Skeletal muscle tissue (tissue), 4 donors: Measurements from ENCODE around the gene ORAI1. TPM values are rescaled to one million over a fixed set of nuclear protein-coding genes. Genes with fewer than 3 reads are reported as not detected.
A peak's percentile ranks its signal among the peaks of the same experiment; 100 is the strongest.
"Not testable (repeated sequence)": the region's sequence is repeated elsewhere in the genome, so short reads cannot be mapped to it uniquely, and the experiment has no call there.

Experiments used
- H3K27ac ChIP-seq: one replicate; pipeline ENCODE4 v1.7.0; 2013; ENCODE audit warnings: mild to moderate bottlenecking, low read depth, low read length, inconsistent platforms
- H3K27me3 ChIP-seq, 3 donors: one replicate each; pipeline ENCODE4 v1.7.0; 2013; ENCODE audit warnings: low read length in 3 of 3; ENCODE audit not compliant: control insufficient read depth in 3 of 3, insufficient read depth in 3 of 3
- H3K36me3 ChIP-seq, 3 donors: one replicate each; pipeline ENCODE4 v1.7.0; 2013; ENCODE audit warnings: low read length in 3 of 3; ENCODE audit not compliant: control insufficient read depth in 3 of 3, insufficient read depth in 3 of 3
- H3K4me1 ChIP-seq, 3 donors: one replicate each; pipeline ENCODE4 v1.7.0; 2013; ENCODE audit warnings: low read length in 3 of 3, mild to moderate bottlenecking in 3 of 3; ENCODE audit not compliant: control insufficient read depth in 3 of 3, insufficient read depth in 3 of 3
- H3K4me3 ChIP-seq, 3 donors: one replicate each; pipeline ENCODE4 v1.7.0; 2013; ENCODE audit warnings: low read length in 3 of 3
- H3K9ac ChIP-seq, 3 donors: one replicate each; pipeline ENCODE4 v1.7.0; 2013; ENCODE audit warnings: low read length in 3 of 3, mild to moderate bottlenecking in 3 of 3, moderate library complexity in 2 of 3, low read depth in 1 of 3
- H3K9me3 ChIP-seq, 3 donors: one replicate each; pipeline ENCODE4 v1.7.0; 2013; ENCODE audit warnings: low read length in 3 of 3; ENCODE audit not compliant: control insufficient read depth in 3 of 3
- total RNA-seq: library from RNA; depleted of rRNA; stranded (reverse); fragments of >200 nt; gene quantifications from one replicate; pipeline ENCODE4 v1.2.3, GENCODE V29; 2014
- donor health status: Osteomylitis.

The ORAI1 gene
- total RNA-seq, 1 donor from 2014 or later, result 10.4 TPM

GRCh38 chr12:121581686-121582429 is 44.5 kb upstream of the ORAI1 start:
- no peaks in the 10 kb centered on the region for H3K9me3 ChIP-seq
- peak overlapping the region; percentile 55 to 82 (median 68) for H3K9ac ChIP-seq
- peak overlapping the region; percentile 58 to 75 (median 68) for H3K4me3 ChIP-seq
- no peaks in the 10 kb centered on the region for H3K36me3 ChIP-seq
- peak overlapping the region; percentile 68 for H3K27ac ChIP-seq
- peaks cover 21 to 34% (median 31%) of the 10 kb centered on the region in 3 donors for H3K4me1 ChIP-seq
- H3K27me3 ChIP-seq, result no peaks in the 10 kb centered on the region

- H3K27me3 ChIP-seq, result no peaks in the 10 kb centered on the region
Measured at GRCh38 chr12:121582583-121583333, 43.6 kb upstream of the ORAI1 start.

GRCh38 chr12:121583334-121583661 is 43.0 kb upstream of the ORAI1 start:
- H3K9ac ChIP-seq, H3K27me3 ChIP-seq, H3K9me3 ChIP-seq, H3K4me3 ChIP-seq, H3K36me3 ChIP-seq: not testable (repeated sequence)
- H3K27ac ChIP-seq, result peak overlapping the region; percentile 68
- peaks cover 16 to 27% (median 23%) of the 10 kb centered on the region in 3 donors for H3K4me1 ChIP-seq

More at GRCh38 chr12:121582583-121583333, 43.6 kb upstream of the ORAI1 start:
- Histone ChIP-seq H3K9ac (peak overlapping the region in 1 of 3 donors; percentile 60), H3K4me3 (no peak overlapping the region), H3K27ac (peak overlapping the region; percentile 68), H3K36me3 (no peaks in the 10 kb centered on the region), H3K4me1 (peaks cover 21 to 32% (median 28%) of the 10 kb centered on the region in 3 donors), H3K9me3 (no peaks in the 10 kb centered on the region)

DNA sequence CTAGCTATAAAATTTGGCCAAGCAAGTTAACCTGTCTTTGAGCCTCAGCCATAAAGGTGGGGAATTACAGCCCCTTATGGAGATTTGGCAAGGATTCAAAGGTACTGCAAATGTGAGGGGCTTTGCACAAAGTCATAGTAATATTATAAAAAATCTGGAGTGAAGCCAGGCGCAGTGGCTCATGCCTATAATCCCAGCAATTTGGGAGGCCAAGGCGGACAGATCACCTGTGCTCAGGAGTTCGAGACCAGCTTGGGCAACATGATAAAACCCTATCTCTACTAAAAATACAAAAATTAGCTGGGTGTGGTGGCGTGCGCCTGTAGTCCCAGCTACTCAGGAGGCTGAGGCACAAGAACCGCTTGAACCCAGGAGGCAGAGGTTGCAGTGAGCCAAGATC is 41.4 kb upstream of the ORAI1 start:
- H3K36me3 ChIP-seq, H3K4me3 ChIP-seq, H3K9ac ChIP-seq, H3K27me3 ChIP-seq, H3K27ac ChIP-seq, H3K9me3 ChIP-seq: not testable (repeated sequence)
- peaks cover 16 to 22% (median 18%) of the 10 kb centered on the region in 3 donors for H3K4me1 ChIP-seq

DNA sequence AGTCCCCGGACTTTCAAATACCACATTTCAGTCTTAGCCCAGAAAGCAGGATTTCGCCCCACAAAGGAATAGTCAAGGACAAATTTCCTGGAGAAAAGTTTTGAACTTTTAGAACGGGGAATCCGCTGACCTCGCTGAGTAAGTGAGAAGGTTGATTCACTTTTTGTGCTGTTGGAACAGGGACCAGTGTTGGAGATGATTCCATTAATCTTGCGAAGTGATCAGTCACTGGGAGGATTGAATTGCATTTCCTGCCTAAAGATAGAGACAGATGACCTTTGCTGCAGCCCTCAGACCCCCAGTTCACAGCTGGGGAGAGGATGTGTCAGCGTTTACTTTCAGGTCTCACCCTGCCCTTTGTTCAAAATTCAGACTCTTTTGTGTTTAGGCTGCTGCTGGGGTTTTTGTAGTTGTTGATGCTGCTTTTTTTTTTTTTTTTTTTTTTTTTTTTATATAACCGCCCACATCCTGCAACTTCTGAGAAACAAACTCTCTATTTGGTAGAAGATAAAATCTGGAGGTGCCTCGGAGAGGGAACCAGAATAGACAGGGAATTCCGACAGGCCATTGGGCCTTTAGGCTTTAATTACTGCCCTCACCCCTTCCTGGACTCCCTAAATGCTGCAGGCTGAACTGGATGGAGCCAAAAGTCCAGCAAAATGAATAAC is 35.7 kb upstream of the ORAI1 start:
- no peaks in the 10 kb centered on the region for H3K9me3 ChIP-seq
- no peaks in the 10 kb centered on the region for H3K27me3 ChIP-seq
- H3K27ac ChIP-seq, result peak overlapping the region; percentile 90
- peak overlapping the region; percentile 22 to 66 (median 53) for H3K4me3 ChIP-seq
- H3K4me1 ChIP-seq, result peaks cover 9 to 12% (median 9%) of the 10 kb centered on the region in 3 donors
- no peaks in the 10 kb centered on the region for H3K36me3 ChIP-seq
- peak overlapping the region; percentile 79 to 87 (median 81) for H3K9ac ChIP-seq

GRCh38 chr12:121592320-121592719 is 34.0 kb upstream of the ORAI1 start:
- H3K9me3 ChIP-seq, result no peaks in the 10 kb centered on the region
- H3K4me3 ChIP-seq, result no peak overlapping the region
- H3K27ac ChIP-seq, result no peak overlapping the region

GRCh38 chr12:121595520-121595919 is 30.8 kb upstream of the ORAI1 start:
- Histone ChIP-seq H3K36me3 (no peaks in the 10 kb centered on the region), H3K4me1 (peaks cover 6 to 9% (median 6%) of the 10 kb centered on the region in 3 donors), H3K9ac (no peak overlapping the region), H3K27me3 (no peaks in the 10 kb centered on the region), H3K4me3 (no peak overlapping the region), H3K27ac (no peak overlapping the region), H3K9me3 (no peaks in the 10 kb centered on the region)

More at GRCh38 chr12:121592320-121592719, 34.0 kb upstream of the ORAI1 start:
- Histone ChIP-seq H3K4me1 (peaks cover 9 to 12% (median 9%) of the 10 kb centered on the region in 3 donors), H3K9ac (no peak overlapping the region), H3K36me3 (no peaks in the 10 kb centered on the region), H3K27me3 (no peaks in the 10 kb centered on the region)

GRCh38 chr12:121596526-121596925 is 29.8 kb upstream of the ORAI1 start:
- Histone ChIP-seq H3K9ac (no peak overlapping the region), H3K4me1 (peaks cover 0 to 3% (median 0%) of the 10 kb centered on the region in 3 donors), H3K9me3 (no peaks in the 10 kb centered on the region), H3K27me3 (no peaks in the 10 kb centered on the region), H3K36me3 (no peaks in the 10 kb centered on the region), H3K27ac (no peak overlapping the region), H3K4me3 (no peak overlapping the region)

- Histone ChIP-seq H3K36me3 (no peaks in the 10 kb centered on the region), H3K27me3 (no peaks in the 10 kb centered on the region), H3K9ac (peak overlapping the region in 1 of 3 donors; percentile 33), H3K9me3 (no peaks in the 10 kb centered on the region), H3K4me3 (no peak overlapping the region), H3K4me1 (no peaks in the 10 kb centered on the region), H3K27ac (no peak overlapping the region)
Measured at GRCh38 chr12:121600702-121601336, 25.5 kb upstream of the ORAI1 start.
